MCF 10A (cell line): Measurements from ENCODE around the gene IL18. TPM values are rescaled to one million over a fixed set of nuclear protein-coding genes. Genes with fewer than 3 reads are reported as not detected.
"Not testable (repeated sequence)": the region's sequence is repeated elsewhere in the genome, so short reads cannot be mapped to it uniquely, and the experiment has no call there.

Experiments used
- BruUV-seq: library from RNA; stranded (reverse); fragments of 400-500 nt; replicated peaks from 2 replicates; lab custom pipeline; 2021; lab: Mats Ljungman, UMichigan
- CTCF ChIA-PET: fragments of 300-600 bp; sonication (Branson Sonifier 250); formaldehyde crosslinking; extraction: SDS; loops from one replicate; lab custom pipeline; 2021; ENCODE audit warnings: antibody characterized with exemption, inconsistent platforms; lab: Yijun Ruan, JAX
- POLR2A ChIA-PET: fragments of 300-600, 350-650 bp; sonication (Branson Sonifier 250); formaldehyde crosslinking; extraction: SDS; loops from one replicate; lab custom pipeline; 2020; ENCODE audit warnings: antibody characterized with exemption, inconsistent platforms; lab: Yijun Ruan, JAX
- DNase-seq: peaks from one replicate; pipeline ENCODE4 v3.0.0-alpha.2; 2018; ENCODE audit not compliant: unreplicated experiment
- H3K27ac Mint-ChIP-seq: one replicate; pipeline ENCODE4 v1.8.0; 2022; ENCODE audit warnings: mild to moderate bottlenecking, low read depth, mixed read lengths; ENCODE audit not compliant: unreplicated experiment
- H3K27me3 Mint-ChIP-seq: one replicate; pipeline ENCODE4 v1.8.0; 2022; ENCODE audit warnings: mixed read lengths; ENCODE audit not compliant: insufficient read depth, unreplicated experiment
- H3K36me3 Mint-ChIP-seq: one replicate; pipeline ENCODE4 v1.8.0; 2022; ENCODE audit warnings: mild to moderate bottlenecking, moderate library complexity, mixed read lengths; ENCODE audit not compliant: insufficient read depth, unreplicated experiment
- H3K4me1 Mint-ChIP-seq: one replicate; pipeline ENCODE4 v1.8.0; 2022; ENCODE audit warnings: mixed read lengths; ENCODE audit not compliant: insufficient read depth, unreplicated experiment
- H3K4me3 Mint-ChIP-seq: one replicate; pipeline ENCODE4 v1.8.0; 2022; ENCODE audit warnings: mild to moderate bottlenecking, moderate library complexity, mixed read lengths; ENCODE audit not compliant: unreplicated experiment
- H3K9me3 Mint-ChIP-seq: one replicate; pipeline ENCODE4 v1.8.0; 2022; ENCODE audit warnings: mixed read lengths; ENCODE audit not compliant: unreplicated experiment
- intact Hi-C: fragments of 100-400 bp; cut with micrococcal nuclease; formaldehyde crosslinking; loops from 2 replicates; pipeline ENCODE4 v1.14.1; 2022
- total RNA-seq: library from RNA; stranded (reverse); gene quantifications from 2 replicates; pipeline ENCODE4 v1.2.3, GENCODE V29; 2022
- TF ChIP-seq, protein P1 (sequence below): fragments of 200-600 bp; IDR thresholded peaks from one replicate; pipeline ENCODE4 v1.8.0; 2022; ENCODE audit warnings: antibody characterized with exemption, mild to moderate bottlenecking; ENCODE audit not compliant: unreplicated experiment

IL18 gene
- total RNA-seq, 1 experiment from 2014 or later = 189 TPM

DNA sequence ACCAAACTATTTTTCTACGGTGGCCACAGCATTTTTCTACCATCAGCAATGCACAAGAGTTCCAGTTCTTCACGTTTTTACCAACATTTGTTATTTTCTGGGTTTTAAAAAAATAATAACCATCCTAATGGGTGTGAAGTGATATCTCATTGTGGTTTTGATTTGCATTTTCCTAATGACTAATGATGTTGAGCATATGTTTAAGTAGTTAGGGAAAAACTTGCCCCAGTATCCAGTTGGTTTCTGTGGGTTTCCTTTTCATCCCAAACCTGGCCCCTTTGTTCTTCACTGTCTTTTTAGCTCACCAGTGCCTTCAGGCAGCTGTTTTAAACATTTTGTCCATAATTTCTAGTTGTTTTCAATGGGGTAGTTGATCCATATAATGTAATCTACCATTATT, 47.6 kb upstream of the IL18 start:
- Mint-ChIP-seq H3K9me3 (no peaks in the 10 kb centered on the region), H3K27ac (no peak overlapping the region), H3K36me3 (no peaks in the 10 kb centered on the region), H3K4me1 (peaks cover 6% of the 10 kb centered on the region), H3K27me3 (no peaks in the 10 kb centered on the region), H3K4me3 (no peak overlapping the region)
- ChIA-PET CTCF (interaction anchor here (1.2 kb wide), 1 partner anchor 69 kb away, joined by 5 read pairs; no protein-coding TSS in a partner anchor), POLR2A (interaction anchor here (1.2 to 1.3 kb wide), 2 partner anchors 9 to 15 kb away, joined by 3 to 4 read pairs; no protein-coding TSS in a partner anchor)
- TF ChIP-seq, protein P1, sequence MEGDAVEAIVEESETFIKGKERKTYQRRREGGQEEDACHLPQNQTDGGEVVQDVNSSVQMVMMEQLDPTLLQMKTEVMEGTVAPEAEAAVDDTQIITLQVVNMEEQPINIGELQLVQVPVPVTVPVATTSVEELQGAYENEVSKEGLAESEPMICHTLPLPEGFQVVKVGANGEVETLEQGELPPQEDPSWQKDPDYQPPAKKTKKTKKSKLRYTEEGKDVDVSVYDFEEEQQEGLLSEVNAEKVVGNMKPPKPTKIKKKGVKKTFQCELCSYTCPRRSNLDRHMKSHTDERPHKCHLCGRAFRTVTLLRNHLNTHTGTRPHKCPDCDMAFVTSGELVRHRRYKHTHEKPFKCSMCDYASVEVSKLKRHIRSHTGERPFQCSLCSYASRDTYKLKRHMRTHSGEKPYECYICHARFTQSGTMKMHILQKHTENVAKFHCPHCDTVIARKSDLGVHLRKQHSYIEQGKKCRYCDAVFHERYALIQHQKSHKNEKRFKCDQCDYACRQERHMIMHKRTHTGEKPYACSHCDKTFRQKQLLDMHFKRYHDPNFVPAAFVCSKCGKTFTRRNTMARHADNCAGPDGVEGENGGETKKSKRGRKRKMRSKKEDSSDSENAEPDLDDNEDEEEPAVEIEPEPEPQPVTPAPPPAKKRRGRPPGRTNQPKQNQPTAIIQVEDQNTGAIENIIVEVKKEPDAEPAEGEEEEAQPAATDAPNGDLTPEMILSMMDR = no peak
- no TSS peak for BruUV-seq
- DNase-seq = no peak
- intact Hi-C loops = no loop called here

DNA sequence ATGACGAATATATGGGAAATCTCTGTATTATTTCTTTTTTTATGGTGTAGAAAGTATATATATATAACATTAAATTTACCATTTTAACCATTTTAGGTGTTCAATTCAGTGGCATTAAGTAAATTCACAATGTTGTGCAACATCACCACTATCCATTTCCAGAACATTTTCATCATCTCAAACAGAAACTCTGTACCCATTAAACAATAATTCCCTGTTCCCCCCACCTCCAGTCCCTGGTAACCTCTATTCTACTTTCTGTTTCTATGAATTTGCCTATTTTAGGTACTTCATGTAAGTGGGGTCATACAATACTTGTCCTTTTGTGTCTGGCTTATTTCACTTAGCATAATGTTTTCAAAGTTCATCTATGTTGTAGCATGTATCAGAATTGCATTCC, 47.0 kb upstream of the IL18 start:
- CTCF ChIA-PET = no interaction called here

DNA sequence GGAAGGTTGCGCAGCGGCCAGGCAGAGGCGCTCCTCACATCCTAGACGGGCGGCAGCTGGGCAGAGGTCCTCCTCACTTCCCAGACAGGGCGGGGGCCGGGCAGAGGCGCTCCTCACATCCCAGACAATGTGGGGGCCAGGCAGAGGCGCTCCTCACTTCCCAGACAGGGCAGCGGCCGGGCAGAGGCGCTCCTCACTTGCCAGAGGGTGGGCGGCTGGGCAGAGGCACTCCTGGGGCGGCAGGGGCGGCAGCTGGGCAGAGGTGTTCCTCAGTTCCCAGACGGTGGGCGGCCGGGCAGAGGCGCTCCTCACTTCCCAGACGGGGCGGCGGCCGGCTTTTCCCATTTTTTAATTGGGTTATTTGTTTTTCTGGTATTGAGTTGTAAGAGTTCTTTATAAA, 42.2 kb upstream of the IL18 start:
- intact Hi-C loops = no loop called here
- CTCF ChIA-PET = interaction anchor here (1.4 to 4.2 kb wide), 2 partner anchors 14 to 76 kb away, joined by 5 to 21 read pairs; no protein-coding TSS in a partner anchor
- H3K4me1 Mint-ChIP-seq = no peaks in the 10 kb centered on the region
- TF ChIP-seq, protein P1 = no peak
- no peak for DNase-seq
- no peaks in the 10 kb centered on the region for H3K36me3 Mint-ChIP-seq
- no peak overlapping the region for H3K27ac Mint-ChIP-seq
- no TSS peak for BruUV-seq
- H3K4me3 Mint-ChIP-seq = no peak overlapping the region
- H3K9me3 Mint-ChIP-seq = no peaks in the 10 kb centered on the region
- H3K27me3 Mint-ChIP-seq = no peaks in the 10 kb centered on the region
- POLR2A ChIA-PET = no interaction called here

More for the DNA sequence above, 47.0 kb upstream of the IL18 start:
- TF ChIP-seq, protein P1 = no peak
- no peaks in the 10 kb centered on the region for H3K4me1 Mint-ChIP-seq
- H3K27ac Mint-ChIP-seq = no peak overlapping the region
- BruUV-seq = no TSS peak
- DNase-seq = no peak
- POLR2A ChIA-PET = no interaction called here
- intact Hi-C loops = no loop called here
- H3K27me3 Mint-ChIP-seq = no peaks in the 10 kb centered on the region
- no peaks in the 10 kb centered on the region for H3K9me3 Mint-ChIP-seq
- H3K4me3 Mint-ChIP-seq = no peak overlapping the region
- H3K36me3 Mint-ChIP-seq = no peaks in the 10 kb centered on the region

DNA sequence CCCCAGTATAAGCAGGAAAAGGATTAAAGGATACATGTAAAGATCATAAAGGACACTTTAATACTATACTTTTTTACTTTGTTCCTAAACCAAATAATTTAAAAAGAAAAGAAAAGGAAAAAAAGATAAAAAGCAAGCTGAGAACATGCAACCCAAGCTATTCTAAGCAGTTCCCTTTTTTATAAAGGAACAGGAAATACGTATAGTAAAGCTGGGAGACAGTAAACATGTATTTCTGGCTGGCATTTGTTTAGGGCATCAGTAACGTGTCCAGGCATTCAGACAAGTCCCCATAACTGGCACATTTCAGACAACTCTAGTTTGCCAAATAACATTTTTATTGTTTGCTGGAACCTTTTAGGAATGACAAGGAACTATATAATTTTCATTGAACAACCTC, 36.4 kb upstream of the IL18 start:
- BruUV-seq = no TSS peak
- Mint-ChIP-seq H3K27me3 (no peaks in the 10 kb centered on the region), H3K4me1 (peaks cover 16% of the 10 kb centered on the region), H3K36me3 (no peaks in the 10 kb centered on the region), H3K9me3 (no peaks in the 10 kb centered on the region), H3K27ac (no peak overlapping the region), H3K4me3 (no peak overlapping the region)
- intact Hi-C loops = no loop called here
- TF ChIP-seq, protein P1 = no peak
- ChIA-PET CTCF (interaction anchor here (0.6 to 1.2 kb wide), 3 partner anchors 19 to 533 kb away, joined by 3 to 4 read pairs (median 4); no protein-coding TSS in a partner anchor), POLR2A (interaction anchor here (0.7 to 1.7 kb wide), 3 partner anchors 10 to 114 kb away, joined by 3 to 7 read pairs (median 4); partner anchors contain the start of genes IL18, SDHD and TIMM8B)
- no peak for DNase-seq

DNA sequence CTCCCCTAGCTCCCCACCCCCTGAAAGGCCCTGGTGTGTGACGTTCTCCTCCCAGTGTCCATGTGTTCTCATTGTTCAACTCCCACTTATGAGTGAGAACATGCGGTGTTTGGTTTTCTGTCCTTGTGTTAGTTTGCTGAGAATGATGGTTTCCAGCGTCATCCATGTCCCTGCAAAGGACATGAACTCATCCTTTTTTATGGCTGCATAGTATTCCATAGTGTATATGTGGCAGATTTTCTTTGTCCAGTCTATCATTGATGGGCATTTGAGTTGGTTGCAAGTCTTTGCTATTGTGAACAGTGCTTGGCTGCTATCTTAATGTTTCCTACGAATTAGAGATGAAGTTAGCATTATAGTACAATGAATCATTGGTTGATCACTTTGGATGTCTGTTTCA, 35.2 kb upstream of the IL18 start:
- H3K9me3 Mint-ChIP-seq, DNase-seq, H3K4me3 Mint-ChIP-seq, intact Hi-C loops, H3K36me3 Mint-ChIP-seq, BruUV-seq, H3K27ac Mint-ChIP-seq, H3K27me3 Mint-ChIP-seq: not testable (repeated sequence)
- peaks cover 16% of the 10 kb centered on the region for H3K4me1 Mint-ChIP-seq
- POLR2A ChIA-PET = interaction anchor here (0.6 to 1.7 kb wide), 2 partner anchors 36 to 52 kb away, joined by 3 to 7 read pairs; partner anchors contain the start of gene IL18
- CTCF ChIA-PET = interaction anchor here (0.6 to 1.1 kb wide), 3 partner anchors 18 to 87 kb away, joined by 3 to 4 read pairs (median 3); no protein-coding TSS in a partner anchor
